Activated T-helper 2 cell treated with anti-CD3 and anti-CD28 coated beads, Interferon-gamma antibody, Interleukin-2, Interleukin-4, amounts not matched to agents 10 μg/mL and 5 μg/mL and 100 μg/mL, durations not matched to agents 14 hours and 24 hours and 36 hours (primary cell): Measurements from ENCODE around the gene ARHGEF26. TPM values are rescaled to one million over a fixed set of nuclear protein-coding genes. Genes with fewer than 3 reads are reported as not detected.

ENCODE experiments used
- DNase-seq: peaks from one replicate; pipeline ENCODE4 v3.0.0; 2021; ENCODE audit warnings: low spot score
- H3K27ac Mint-ChIP-seq: one replicate; pipeline ENCODE4 v1.8.0; 2021; ENCODE audit warnings: mixed read lengths
- H3K27me3 Mint-ChIP-seq: one replicate; pipeline ENCODE4 v1.8.0; 2021; ENCODE audit warnings: low read depth, mixed read lengths
- H3K36me3 Mint-ChIP-seq: one replicate; pipeline ENCODE4 v1.8.0; 2021; ENCODE audit warnings: low read depth, mixed read lengths
- H3K4me1 Mint-ChIP-seq: one replicate; pipeline ENCODE4 v1.8.0; 2021; ENCODE audit warnings: low read depth, mixed read lengths
- H3K4me3 Mint-ChIP-seq: one replicate; pipeline ENCODE4 v1.8.0; 2021; ENCODE audit warnings: low read depth, mild to moderate bottlenecking, moderate library complexity, mixed read lengths
- H3K9me3 Mint-ChIP-seq: one replicate; pipeline ENCODE4 v1.8.0; 2021; ENCODE audit warnings: mixed read lengths
- intact Hi-C: fragments of 100-400 bp; cut with micrococcal nuclease; formaldehyde crosslinking; loops from one replicate; pipeline ENCODE4 v1.15.1; 2023
- total RNA-seq: library from RNA; stranded (reverse); gene quantifications from 2 replicates; pipeline ENCODE4 v1.2.3, GENCODE V29; 2022

Gene ARHGEF26
- total RNA-seq, 1 donor from 2014 or later: 0.18 TPM

DNA sequence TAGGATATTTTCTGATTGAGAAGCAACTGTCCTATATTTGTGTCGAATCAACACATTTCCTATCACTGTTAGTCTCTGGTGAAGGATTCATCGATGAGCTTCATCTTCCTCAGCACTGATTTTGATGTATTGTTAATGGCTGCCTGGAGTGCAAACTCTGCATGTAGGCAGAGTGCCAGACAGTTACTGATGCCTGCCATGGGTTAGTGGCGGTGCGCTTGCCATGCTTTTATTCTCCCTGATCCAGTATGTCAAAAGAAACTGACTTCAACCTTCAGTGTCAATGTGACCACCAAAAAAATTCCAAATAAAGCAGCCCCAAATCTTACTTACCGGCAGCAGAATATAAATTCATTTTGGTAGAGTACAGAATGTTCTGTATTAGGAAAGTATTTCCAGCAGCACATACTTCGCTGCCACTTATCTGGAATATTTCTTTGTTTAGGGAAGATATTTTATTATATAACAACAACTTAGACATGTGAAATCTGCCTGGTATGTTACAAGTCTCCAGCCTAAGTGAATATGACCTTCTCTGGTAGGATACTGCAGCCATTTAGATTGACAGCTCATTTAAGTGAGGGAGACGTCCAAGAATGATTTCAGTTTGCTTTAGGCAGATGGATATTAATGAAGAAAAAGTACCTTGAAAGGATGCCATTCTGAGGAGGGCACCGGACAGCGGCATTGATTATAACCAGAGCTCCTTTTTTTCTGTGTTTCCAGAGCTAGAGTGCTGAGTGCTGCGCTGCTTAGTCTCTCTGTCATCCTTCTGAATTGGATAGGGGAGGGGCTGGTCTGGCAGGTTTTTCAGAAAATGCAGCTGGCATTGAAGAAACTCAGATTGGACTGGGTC, 59.9 kb downstream of the ARHGEF26 start:
- H3K9me3 Mint-ChIP-seq: no peaks in the 10 kb centered on the region
- H3K4me1 Mint-ChIP-seq: no peaks in the 10 kb centered on the region
- no peak for DNase-seq
- no peak overlapping the region for H3K4me3 Mint-ChIP-seq
- H3K27ac Mint-ChIP-seq: no peak overlapping the region
- no peaks in the 10 kb centered on the region for H3K36me3 Mint-ChIP-seq
- intact Hi-C loops: no loop called here
- H3K27me3 Mint-ChIP-seq: no peaks in the 10 kb centered on the region

DNA sequence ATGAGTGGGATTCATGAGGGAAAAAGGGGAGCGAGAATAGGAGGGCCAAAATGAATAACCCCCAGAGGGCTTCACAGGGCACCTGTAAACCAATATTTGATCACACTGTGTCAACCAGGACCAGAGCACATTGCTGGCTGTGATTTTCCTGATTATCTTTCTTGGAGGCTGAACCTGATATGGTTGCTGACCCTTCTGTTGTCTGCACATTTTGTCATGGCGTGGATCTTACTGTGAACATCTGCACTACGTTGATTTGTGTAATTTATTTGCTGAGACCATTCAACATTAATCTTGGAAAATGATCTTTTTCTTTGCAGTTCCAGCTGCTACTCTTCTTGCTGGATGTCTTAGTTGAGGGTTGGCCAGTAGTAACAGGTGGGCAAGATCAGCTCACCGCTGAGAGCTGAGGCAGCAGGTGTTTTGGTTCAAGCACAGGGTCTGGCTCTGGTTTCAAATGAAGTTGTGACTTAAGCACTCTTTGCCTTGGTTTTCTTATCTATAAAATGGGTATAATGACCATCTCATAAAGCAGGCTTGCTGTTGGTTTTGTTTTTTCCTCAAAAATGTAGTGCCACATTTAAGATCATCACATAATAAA, 61.2 kb downstream of the ARHGEF26 start:
- intact Hi-C loops: no loop called here
- H3K4me3 Mint-ChIP-seq: no peak overlapping the region
- no peaks in the 10 kb centered on the region for H3K9me3 Mint-ChIP-seq
- H3K27ac Mint-ChIP-seq: no peak overlapping the region
- no peaks in the 10 kb centered on the region for H3K36me3 Mint-ChIP-seq
- H3K4me1 Mint-ChIP-seq: no peaks in the 10 kb centered on the region
- no peaks in the 10 kb centered on the region for H3K27me3 Mint-ChIP-seq
- no peak for DNase-seq

DNA sequence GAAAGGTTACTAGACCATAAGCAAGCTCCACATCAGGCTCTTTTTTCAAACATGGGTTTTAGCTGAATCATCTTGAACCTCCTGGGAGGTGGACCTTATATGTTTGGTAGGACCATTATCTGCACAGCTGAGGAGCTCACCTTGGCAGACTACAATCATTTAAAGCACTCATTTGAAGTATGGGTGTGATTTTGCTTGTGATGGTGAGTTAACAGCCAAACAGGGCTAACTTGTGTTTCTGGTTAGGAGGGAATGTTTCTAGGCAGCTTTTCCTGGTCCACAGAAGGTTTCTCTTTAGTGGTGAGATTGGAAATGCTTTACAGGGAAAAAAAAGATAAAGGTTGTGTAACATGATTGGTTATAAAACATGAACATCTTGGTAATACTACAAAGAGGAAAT, 61.8 kb downstream of the ARHGEF26 start:
- H3K27ac Mint-ChIP-seq: no peak overlapping the region
- DNase-seq: no peak
- intact Hi-C loops: no loop called here
- no peaks in the 10 kb centered on the region for H3K27me3 Mint-ChIP-seq
- no peaks in the 10 kb centered on the region for H3K36me3 Mint-ChIP-seq
- no peaks in the 10 kb centered on the region for H3K9me3 Mint-ChIP-seq
- no peak overlapping the region for H3K4me3 Mint-ChIP-seq
- no peaks in the 10 kb centered on the region for H3K4me1 Mint-ChIP-seq

DNA sequence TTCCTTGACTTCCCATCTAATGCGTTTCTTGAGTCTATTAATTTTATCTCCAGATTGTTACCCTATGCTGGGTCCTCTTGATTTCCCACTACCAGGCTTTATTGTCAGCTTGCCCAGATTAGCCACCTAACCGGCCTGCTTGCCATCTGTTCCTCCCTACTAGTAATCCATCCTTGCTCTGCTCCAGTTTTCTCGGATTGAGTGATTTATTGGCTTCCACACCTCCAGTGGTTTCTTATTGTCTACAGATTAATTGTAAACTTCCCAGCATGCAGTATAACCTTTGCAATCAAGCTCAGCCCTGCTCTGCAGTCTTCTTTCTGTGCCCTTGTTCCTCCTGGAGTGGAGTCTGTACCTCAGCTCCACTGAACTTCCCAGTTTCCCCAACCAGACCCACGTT, 63.4 kb downstream of the ARHGEF26 start:
- Mint-ChIP-seq H3K27ac (no peak overlapping the region), H3K4me3 (no peak overlapping the region), H3K9me3 (no peaks in the 10 kb centered on the region), H3K27me3 (no peaks in the 10 kb centered on the region), H3K4me1 (peaks cover 2% of the 10 kb centered on the region), H3K36me3 (no peaks in the 10 kb centered on the region)
- intact Hi-C loops: no loop called here
- no peak for DNase-seq

DNA sequence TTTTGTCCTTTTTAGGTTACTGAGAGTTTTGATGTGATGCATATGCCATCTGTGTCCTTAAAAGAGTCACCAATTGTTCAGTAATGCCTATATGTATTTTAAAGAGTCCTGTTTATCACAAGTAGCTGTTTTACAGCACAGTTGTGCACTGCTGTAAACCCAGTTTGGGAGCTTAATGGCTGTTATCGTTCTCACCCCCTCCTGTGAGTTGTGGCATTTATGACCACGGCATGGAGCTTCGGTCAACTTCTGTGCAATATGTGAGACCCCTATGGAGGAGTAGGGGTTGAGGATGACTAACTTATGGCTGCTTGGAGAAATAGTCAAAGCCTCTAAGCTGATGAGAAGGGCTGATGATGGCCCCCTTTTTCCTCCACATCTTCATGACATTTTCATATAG, 67.2 kb downstream of the ARHGEF26 start:
- intact Hi-C loops: no loop called here
- no peaks in the 10 kb centered on the region for H3K36me3 Mint-ChIP-seq

DNA sequence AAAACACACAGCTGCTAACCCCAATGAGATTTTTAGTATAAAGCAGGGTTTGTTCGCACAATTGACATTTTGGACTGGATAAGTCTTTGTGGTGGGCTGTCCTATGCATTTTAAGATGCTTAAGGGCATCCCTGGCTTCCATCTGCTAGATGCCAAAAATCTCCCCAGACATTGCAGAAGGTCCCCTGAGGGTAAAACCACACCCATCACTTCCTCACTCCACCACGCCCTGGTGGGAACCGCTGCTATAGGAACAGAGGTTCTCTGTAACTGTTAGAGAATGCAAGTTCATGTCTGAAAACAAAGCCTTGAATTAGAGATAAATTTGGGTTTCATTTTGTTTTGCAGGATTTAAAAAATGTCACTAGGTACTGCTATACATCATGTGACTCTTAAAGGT, 67.7 kb downstream of the ARHGEF26 start:
- Mint-ChIP-seq H3K36me3 (no peaks in the 10 kb centered on the region), H3K9me3 (no peaks in the 10 kb centered on the region), H3K27ac (no peak overlapping the region), H3K4me1 (peaks cover 2% of the 10 kb centered on the region), H3K4me3 (no peak overlapping the region), H3K27me3 (no peaks in the 10 kb centered on the region)
- intact Hi-C loops: no loop called here
- no peak for DNase-seq

More for the DNA sequence above, 67.2 kb downstream of the ARHGEF26 start:
- Mint-ChIP-seq H3K4me3 (no peak overlapping the region), H3K9me3 (no peaks in the 10 kb centered on the region), H3K27ac (no peak overlapping the region), H3K27me3 (no peaks in the 10 kb centered on the region), H3K4me1 (peaks cover 2% of the 10 kb centered on the region)
- DNase-seq: no peak

DNA sequence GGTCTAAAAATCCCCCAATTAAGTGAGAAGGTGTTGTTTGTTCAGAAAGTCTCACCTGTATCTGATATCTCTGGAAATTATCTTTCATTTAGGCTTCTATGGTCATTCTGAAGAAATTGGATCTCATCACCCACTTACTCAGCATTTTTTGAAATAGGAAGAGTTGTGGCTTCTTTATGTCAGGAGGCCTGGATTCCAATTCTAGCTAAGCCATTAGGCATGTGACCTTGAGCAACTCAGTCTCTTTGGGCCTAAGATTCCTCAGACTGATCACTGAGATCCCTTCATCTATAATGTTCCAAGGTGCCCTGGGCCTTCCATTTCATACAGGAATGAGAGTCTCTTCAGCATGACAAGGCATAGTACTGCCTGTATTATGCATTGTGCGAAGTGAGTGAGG, 70.3 kb downstream of the ARHGEF26 start:
- H3K9me3 Mint-ChIP-seq: no peaks in the 10 kb centered on the region
- intact Hi-C loops: no loop called here
- no peak overlapping the region for H3K4me3 Mint-ChIP-seq
- no peak overlapping the region for H3K27ac Mint-ChIP-seq
- peaks cover 2% of the 10 kb centered on the region for H3K4me1 Mint-ChIP-seq
- no peak for DNase-seq
- no peaks in the 10 kb centered on the region for H3K36me3 Mint-ChIP-seq
- no peaks in the 10 kb centered on the region for H3K27me3 Mint-ChIP-seq

DNA sequence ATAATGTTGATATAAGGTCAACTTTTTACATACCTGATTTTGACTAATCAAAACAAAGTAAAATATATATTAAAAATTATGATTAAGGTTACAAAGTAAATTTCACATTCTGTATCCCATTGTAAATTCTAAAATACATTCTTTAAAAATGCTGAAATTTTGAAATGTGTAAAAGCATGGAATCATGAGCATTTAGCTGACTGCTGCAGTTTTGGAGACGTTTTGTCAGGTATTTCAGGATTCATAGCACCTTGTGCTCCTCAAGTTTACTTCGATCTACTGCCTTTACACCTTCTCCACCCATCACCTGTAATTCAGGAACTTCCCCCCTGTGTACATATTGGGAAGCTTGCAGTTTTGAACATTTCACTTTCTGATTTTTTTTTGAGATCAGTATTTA, 71.0 kb downstream of the ARHGEF26 start:
- intact Hi-C loops: no loop called here
- Mint-ChIP-seq H3K4me1 (peaks cover 2% of the 10 kb centered on the region), H3K4me3 (no peak overlapping the region)

DNA sequence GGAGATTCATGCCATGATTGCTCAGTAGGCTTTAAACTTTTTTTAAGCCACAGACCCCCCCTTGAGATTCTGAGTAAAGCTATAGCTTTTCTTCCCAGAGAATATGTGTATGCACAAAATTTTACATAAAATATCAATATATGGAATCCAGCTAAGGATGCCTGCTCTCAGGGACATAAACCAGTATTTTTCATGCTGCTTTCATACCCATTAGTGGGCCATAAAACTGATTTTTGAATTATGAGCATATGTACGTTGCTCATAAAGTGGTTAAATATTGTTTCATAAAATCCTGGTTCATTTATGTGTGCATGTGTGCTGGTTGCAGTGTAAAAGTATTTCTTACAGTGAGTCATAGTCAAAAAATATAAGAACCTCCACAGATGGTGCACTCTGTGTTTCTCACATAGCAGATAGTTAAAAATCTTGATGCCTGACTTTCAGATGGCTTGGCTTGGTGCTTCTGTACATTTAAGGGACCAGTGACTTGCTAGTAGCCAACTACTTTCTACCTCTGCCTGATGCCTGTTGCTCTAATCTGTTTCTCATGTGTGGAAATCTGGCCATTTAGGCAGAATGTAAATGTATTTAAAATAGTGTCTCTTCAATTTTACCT, 71.9 kb downstream of the ARHGEF26 start:
- Mint-ChIP-seq H3K9me3 (no peaks in the 10 kb centered on the region), H3K27me3 (no peaks in the 10 kb centered on the region), H3K36me3 (no peaks in the 10 kb centered on the region), H3K4me1 (peaks cover 2% of the 10 kb centered on the region), H3K4me3 (no peak overlapping the region), H3K27ac (no peak overlapping the region)
- intact Hi-C loops: no loop called here
- DNase-seq: no peak

More for the DNA sequence above, 71.0 kb downstream of the ARHGEF26 start:
- Mint-ChIP-seq H3K27ac (no peak overlapping the region), H3K9me3 (no peaks in the 10 kb centered on the region), H3K36me3 (no peaks in the 10 kb centered on the region), H3K27me3 (no peaks in the 10 kb centered on the region)
- DNase-seq: no peak

DNA sequence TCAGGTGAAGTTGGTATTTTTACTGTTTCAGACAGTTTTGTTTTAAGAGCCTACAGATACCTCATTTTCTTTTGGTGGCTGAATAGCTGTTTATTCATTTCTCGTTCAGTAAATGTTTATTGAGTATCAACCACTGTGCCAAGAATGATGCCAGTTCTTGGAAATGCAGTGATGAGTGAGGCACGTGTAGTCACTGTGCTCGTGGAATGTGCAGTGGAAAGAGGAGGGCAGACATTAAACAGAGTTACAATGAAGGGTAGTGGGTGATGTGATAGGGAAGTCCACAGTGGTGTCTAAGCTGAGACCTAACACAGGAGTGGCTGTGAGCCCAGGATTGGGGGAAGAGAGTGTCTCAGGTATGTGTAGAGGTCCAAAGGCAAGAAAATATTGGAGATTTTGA, 73.7 kb downstream of the ARHGEF26 start:
- Mint-ChIP-seq H3K4me1 (no peaks in the 10 kb centered on the region), H3K27ac (no peak overlapping the region), H3K27me3 (no peaks in the 10 kb centered on the region), H3K4me3 (no peak overlapping the region), H3K9me3 (no peaks in the 10 kb centered on the region), H3K36me3 (no peaks in the 10 kb centered on the region)
- no peak for DNase-seq
- intact Hi-C loops: no loop called here

DNA sequence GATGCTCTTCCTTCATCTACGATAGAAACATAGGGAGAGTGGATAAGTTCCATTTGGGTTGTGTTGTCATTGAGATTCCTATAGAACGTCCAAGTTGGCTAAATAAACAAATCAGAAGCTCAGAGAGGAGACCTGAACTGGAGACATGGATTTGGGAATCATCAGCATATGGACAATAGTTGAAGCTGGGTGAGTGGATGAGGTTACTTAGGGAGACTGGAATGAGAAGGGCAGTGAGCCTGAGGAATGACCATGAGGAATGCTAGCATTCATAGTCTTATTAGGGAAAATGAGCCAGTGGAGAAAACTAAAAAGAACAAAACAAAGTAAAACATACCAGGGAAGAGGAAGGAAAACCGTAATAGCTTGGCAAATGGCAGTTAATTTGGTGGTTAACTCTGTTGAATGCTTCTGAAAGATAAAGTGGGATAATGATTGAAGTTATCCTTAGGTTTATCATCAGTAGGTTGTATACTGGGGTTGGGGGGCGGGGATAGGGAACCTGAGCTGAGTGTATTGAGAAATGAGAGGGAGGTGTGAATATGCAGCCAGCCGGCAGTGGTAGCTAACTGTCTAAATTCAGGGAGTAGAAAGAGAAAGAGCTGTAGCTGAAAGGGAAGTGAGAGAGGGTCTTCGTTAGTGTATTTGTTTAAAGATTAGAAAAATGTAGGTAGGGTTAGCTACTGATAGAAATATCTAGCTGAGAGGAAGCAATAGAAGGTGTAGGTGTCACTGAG, 74.6 kb downstream of the ARHGEF26 start:
- no peak for DNase-seq
- Mint-ChIP-seq H3K36me3 (no peaks in the 10 kb centered on the region), H3K9me3 (no peaks in the 10 kb centered on the region), H3K4me3 (no peak overlapping the region), H3K27ac (no peak overlapping the region), H3K4me1 (no peaks in the 10 kb centered on the region), H3K27me3 (no peaks in the 10 kb centered on the region)
- intact Hi-C loops: no loop called here

DNA sequence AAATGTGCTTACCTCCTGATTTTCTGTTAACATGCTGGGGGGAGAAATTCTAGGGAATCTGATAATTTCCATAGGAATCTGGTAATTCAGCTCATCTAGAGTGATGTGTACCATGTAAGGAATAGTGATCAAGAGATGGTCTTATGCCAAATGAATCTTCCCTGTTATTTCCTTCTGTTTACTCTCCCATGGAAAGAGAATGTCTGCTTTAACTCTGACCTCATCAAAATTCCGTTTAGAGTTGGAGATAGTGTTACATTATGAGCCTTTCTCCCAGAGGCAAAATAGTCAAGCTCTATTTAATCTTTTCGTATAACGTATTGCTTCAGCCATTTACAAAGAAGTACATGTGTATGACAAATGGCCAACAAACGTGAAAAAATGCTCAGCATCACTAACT, 76.6 kb downstream of the ARHGEF26 start:
- DNase-seq: no peak
- intact Hi-C loops: no loop called here
- no peaks in the 10 kb centered on the region for H3K9me3 Mint-ChIP-seq
- no peaks in the 10 kb centered on the region for H3K4me1 Mint-ChIP-seq
- H3K36me3 Mint-ChIP-seq: no peaks in the 10 kb centered on the region
- H3K27me3 Mint-ChIP-seq: no peaks in the 10 kb centered on the region
- no peak overlapping the region for H3K4me3 Mint-ChIP-seq
- H3K27ac Mint-ChIP-seq: no peak overlapping the region

DNA sequence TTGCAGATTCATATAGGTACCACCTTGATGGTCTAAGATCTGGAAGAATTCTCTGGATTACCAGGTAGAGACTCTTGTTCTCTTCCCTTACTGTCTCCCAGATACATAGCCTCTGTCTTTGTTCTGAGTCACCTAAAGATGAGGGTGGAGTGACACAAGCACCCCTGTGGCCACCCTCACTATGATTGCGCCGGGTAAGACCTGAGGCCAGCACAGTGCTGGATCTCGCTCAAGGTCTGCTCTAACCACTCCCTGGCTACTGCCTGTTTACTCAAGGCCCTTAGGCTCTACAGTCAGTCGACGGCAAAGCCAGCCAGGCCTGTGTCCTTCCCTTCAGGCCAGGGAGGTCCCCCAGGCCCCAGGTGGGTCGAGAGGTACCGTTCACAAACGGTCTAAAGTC, 88.3 kb downstream of the ARHGEF26 start:
- H3K36me3 Mint-ChIP-seq: no peaks in the 10 kb centered on the region
- DNase-seq: no peak
- intact Hi-C loops: no loop called here
- H3K4me1 Mint-ChIP-seq: no peaks in the 10 kb centered on the region
- H3K27ac Mint-ChIP-seq: no peak overlapping the region
- H3K27me3 Mint-ChIP-seq: no peaks in the 10 kb centered on the region
- H3K9me3 Mint-ChIP-seq: no peaks in the 10 kb centered on the region
- no peak overlapping the region for H3K4me3 Mint-ChIP-seq
